Suprapubic skin (tissue), 4 donors: ENCODE data around the gene CHSY1.

Experiments used
- POLR2A ChIP-seq, 2 donors: fragments of 450-650 bp; IDR thresholded peaks; one replicate each; pipeline ENCODE4 v1.6.1; 2017; ENCODE audit warnings: antibody characterized with exemption in 2 of 2, mild to moderate bottlenecking in 2 of 2, moderate library complexity in 2 of 2
- POLR2AphosphoS5 ChIP-seq, 3 donors: sonication (generic); formaldehyde crosslinking; IDR thresholded peaks; one replicate each; pipeline ENCODE4 v1.6.1; 2017; ENCODE audit warnings: antibody characterized with exemption in 3 of 3

DNA sequence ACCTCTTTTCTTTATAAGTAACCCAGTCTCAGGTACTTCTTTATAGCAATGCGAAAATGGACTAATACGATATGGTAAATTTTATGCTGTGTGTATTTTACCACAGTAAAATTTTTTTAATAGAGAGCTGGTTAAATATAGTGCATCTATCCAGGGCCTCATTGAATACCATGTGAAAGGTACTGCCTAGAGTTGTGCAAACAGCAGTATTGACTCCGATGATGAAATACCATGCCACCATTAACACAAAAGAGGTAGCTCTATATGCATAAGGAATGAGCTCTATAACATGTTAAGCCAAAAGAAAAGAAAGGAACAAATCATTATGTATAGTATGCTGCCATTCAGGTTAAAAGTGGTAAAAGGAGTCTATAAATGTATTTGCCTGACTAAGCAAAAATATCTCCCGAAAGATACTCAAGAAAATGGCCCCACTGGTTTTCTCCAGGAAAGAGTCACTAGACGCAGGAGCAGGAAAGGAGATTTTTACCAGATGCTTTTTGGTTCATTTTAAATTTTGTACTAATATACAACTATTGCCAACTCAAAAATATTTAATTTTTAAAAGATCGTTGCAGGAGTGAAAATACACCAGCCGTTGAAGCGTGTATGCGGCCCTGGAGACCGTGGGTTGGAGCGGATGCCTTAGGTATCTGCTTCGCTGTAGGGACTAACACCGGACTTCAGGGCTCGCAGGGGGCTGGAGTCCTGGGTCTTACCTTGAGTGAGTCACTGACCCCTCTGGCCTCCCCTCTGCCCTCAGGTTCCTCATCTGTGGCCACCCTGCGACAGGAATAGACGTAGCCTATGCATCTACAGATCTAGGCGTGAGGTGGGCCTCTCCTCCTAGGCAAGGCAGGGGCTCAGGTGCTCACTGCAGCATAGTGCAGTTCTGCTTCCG is 120.1 kb downstream of the CHSY1 start:
- TF ChIP-seq POLR2A (IDR thresholded peaks at IDR 0.05) (no peak), POLR2AphosphoS5 (IDR thresholded peaks at IDR 0.05) (no peak)
